Stimulated activated CD4-positive, alpha-beta T cell treated with anti-CD3 and anti-CD28 coated beads, Interleukin-4, amount 100 ng/mL, for 4 hours (primary cell): ENCODE measurements around the gene RINL.
A peak's percentile ranks its signal among the peaks of the same experiment; 100 is the strongest.

Experiments used
- DNase-seq, 2 experiments: peaks; one replicate each; pipeline ENCODE4 v3.0.0-alpha.2; 2020

RINL gene, protein sequence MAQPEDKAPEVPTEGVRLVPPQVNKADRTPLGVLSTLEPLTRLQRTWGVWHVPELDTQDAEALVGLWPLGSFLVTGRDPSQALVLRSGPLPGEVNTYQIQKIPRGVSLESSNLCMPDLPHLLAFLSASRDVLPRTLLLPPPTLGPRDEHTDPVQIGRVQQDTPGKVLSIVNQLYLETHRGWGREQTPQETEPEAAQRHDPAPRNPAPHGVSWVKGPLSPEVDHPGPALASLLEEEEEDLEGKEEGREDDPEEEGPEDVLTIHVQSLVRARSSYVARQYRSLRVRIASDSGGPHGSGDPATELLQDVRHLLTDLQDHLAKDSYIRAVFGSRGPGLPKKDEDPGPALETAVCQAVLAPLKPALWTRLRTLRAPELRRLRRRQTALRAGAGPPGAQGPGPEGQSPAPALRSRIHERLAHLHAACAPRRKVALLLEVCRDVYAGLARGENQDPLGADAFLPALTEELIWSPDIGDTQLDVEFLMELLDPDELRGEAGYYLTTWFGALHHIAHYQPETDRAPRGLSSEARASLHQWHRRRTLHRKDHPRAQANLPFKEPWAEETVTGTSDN

DNA sequence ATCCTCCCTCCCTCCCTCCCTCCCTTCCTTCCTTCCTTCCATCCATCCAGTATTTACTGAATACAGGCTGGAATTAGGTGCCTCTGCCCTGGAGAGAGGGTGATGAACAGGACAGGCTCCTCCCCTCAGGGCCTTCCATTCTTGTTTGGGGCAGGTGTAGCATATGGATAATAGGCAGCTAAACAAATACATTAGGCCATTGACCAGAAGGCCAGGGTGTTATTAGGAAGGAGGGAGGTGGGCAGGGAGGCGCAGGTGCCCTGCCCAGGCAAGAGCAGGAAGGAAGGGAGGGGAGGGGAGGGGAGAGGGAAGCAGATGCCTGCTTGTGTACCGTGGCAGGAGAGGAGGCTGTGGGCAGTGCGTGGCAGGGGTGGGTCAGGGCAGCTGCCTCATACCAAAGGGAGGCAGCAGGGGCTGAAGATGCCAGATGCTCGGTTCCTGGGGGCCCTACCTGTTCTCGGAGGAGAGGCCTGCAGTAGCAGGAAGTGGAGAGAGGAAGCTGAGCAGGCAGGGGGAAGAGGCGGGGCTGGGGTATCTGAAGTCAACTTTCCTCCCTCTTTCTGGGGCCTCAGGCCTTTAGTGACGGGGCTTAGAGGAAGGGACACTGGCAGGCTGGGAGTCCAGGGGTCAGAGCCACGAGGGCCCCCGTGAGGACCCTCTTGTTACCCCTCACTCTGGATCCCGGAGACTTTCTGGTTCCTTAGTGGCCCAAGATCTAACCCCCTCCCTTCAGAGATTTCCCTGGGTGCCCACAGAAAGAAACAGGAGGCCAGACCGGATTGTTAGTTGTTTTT lies at the start of gene RINL:
Gene RINL (minus strand): TSS at position 495 of the 794 bp plus-strand sequence. CDS start 1,533 bp downstream, outside the sequence.
- peak; percentile 64 to 65 for DNase-seq

DNA sequence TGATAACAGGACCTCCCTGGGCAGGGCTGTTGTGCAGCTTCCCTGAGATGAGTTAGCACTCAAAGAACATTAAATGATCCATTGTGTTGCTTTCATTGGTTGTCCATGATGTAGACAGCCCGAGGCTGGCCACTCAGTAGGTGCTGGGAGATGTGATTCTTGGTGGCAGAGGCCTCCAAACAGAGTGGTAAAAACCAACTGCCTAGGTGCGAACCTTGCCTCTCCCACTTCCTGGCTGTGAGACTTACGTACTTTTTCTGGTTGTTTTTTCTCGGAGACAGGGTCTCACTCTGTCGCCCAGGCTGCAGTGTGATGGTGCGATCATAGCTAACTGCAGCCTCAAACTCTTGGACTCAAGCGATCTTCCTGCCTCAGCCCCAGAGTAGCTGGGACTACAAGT lies 46.3 kb upstream of the RINL start:
- no peak for DNase-seq

DNA sequence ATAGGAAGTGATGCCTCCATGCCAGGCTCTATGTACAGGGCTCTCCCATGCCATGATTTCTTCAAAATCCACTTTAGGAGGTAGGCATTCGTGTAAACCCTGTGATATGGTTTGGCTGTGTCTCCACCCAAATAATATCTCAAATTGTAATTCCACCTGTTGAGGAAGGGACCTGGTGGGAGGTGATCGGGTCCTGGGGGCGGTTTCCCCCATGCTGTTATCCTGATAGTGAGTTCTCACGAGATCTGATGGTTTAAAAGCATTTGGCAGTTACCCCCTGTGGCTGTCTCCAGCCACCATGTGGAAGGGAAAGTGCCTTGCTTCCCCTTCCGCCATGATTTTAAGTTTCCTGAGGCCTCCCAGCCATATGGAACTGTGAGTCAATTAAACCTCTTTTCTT lies 44.4 kb upstream of the RINL start:
- no peak for DNase-seq

DNA sequence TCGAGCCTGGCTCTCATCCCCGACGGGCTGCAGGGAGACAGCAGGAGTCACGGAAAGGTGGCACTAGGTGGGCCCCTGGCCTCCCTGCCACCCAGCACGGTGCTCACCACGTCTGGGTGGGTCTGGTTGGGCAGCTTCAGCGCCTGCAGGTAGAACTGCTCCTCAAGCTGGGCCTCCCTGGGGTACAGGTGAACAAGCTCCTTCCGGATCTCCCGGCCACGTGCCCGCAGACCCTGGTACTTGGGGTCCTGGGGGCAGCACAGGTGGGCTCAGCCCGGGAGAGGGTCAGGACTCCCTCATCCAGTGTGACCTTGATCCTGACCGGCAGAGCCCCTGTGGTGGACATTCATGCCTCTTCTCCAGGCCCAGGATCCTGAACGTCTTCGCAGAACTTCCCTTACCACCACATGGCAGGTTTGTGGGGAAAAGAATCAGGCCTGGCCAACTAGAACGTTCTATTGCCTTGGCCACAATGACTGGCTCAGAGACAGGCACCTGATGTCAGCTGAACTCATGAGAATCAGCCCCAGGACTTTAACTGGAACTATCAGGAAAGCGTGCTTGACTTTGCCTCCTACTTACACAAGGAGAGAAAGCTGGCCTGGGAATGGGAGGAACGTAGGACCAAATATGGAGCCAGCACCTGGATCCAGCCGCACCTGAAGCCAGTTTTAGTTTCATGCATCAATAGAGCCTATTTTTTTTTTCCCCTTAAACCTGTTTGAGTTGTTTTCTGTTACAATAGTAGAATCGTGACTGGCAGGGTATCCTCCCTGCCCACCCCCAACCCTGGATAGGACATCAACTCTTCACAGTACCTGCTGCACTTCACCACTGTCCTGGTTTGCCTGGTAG lies 43.6 kb upstream of the RINL start:
- DNase-seq: no peak

DNA sequence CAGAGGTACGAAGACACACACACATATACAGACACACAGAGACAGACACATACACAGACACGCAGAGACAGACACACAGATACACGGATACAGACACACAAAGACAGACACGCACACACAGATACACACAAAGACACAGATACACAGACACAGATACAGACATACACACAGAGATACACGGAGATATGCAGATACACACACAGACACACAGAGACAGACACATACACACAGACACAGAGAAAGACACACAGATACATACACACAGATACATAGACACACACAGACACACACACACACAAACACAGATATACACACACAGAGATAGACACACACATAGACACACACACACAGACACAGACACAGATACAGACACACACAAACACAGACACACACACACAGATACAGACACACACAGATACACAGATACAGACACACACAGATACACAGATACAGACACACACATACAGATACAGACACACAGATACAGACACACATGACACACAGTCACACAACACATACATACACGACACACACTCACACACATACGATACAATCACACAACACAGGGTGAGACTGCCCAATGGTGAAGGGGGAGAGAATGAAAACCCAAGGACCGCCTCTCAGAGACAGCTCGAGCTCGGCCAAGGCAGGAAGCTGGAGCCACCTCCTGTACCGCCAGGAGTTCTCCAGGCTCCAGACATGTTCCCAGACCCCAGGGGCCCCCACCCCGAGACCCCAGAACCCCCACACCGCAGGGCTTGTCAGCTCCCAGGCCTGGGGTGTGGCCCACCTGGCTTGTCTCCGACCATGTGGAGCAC lies 42.7 kb upstream of the RINL start:
- no peak for DNase-seq

DNA sequence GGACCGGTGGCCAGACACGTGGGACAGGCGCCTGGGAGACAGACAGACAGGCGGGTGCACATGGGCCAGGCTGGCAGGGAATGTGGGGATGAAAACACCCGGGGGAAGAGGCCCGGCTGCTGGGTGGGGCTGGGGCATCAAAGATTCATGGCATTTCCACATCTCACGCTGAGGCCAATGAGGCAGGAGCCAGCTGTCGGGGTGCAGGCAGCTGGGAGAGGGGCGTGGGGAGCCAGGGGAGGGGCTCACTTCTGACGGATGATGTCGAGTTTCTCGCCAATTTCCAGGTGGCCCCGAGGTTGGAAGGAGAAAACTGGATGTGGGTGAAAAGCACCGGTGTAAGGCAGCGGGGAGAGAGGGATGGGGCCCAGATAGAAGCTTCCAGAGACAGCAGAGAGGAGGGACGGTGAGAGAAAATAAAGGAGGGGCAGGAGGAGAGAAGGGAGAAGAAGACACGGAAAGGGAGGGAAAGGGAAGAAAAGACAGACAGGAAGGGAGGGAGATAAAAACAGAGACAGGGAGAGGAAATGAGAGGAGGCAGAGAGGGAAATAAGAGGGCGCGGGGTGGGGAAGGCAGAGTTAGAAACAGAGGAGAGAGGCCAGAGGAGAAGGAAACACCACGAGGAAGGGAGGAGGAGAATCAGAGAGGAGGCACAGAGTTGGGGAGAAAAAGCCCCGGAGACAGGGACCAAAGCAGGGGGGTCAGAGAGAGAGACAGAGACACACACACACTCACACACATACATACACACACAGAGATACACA lies 41.9 kb upstream of the RINL start:
- no peak for DNase-seq

DNA sequence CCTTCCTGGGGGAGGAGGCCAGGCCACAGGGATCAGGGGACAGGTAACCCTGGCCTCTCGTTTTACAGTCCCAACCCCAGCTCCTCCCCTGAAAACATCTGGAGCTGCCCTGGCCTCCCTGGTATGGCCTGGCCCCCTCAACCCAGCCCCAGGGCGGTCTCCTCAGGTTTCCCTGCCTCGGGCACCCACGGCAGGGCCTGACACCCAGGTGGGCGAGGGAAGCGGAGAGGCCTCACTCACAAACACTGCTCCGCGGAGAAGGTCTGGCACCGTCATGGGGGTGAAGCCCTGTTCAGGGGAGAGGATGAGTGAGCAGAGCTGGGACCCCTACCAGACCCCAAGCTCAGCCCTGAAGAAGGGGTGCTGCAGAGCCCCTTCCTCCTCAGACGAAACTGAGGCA lies 40.5 kb upstream of the RINL start:
- no peak for DNase-seq

DNA sequence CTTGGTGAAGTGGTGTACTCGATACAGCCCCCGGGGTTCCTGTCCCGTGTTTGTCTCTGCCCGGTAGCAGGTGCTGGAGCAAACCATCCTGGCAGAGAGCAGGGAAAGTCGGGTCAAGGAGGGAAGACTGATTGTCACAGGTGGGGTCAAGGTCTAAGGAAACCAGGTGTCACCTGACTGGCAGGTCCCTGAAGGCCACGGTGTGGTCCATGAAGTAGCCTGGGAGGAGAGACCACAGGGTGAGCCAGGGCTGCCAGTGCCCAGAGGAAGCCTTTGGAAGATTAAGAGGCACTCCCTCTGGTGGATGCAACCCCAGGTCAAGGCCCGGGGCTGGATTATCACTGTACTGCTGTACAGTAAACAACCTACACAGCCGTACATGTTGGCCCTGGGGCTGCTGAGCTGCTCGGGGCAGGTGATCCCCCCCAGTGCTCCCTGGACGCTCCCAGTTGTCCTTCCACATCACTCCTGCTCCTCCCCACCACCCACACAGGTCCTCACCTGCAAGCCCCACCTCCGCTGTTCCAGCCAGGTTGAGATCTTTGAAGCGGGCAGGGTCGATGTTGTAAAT lies 39.9 kb upstream of the RINL start:
- DNase-seq: no peak

DNA sequence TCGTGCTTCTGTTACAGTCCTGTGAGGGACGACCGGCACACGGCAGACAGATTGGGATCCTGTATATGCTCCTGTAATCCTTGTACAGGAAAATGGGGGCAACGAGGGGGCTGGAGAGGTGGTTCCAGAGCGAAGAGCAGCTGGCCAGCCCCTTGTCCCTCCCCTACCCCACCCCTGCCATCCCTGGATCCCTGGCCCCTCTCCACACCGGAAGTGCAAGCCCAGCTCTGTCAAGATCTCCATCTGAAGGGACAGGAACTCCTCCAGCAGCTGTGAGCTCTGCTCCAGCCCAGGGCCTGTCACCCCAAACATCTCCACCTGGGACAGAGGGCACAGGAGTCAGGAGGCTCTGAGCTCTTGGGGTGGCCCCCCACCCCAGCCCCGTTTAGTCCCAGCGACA lies 39.4 kb upstream of the RINL start:
- no peak for DNase-seq

DNA sequence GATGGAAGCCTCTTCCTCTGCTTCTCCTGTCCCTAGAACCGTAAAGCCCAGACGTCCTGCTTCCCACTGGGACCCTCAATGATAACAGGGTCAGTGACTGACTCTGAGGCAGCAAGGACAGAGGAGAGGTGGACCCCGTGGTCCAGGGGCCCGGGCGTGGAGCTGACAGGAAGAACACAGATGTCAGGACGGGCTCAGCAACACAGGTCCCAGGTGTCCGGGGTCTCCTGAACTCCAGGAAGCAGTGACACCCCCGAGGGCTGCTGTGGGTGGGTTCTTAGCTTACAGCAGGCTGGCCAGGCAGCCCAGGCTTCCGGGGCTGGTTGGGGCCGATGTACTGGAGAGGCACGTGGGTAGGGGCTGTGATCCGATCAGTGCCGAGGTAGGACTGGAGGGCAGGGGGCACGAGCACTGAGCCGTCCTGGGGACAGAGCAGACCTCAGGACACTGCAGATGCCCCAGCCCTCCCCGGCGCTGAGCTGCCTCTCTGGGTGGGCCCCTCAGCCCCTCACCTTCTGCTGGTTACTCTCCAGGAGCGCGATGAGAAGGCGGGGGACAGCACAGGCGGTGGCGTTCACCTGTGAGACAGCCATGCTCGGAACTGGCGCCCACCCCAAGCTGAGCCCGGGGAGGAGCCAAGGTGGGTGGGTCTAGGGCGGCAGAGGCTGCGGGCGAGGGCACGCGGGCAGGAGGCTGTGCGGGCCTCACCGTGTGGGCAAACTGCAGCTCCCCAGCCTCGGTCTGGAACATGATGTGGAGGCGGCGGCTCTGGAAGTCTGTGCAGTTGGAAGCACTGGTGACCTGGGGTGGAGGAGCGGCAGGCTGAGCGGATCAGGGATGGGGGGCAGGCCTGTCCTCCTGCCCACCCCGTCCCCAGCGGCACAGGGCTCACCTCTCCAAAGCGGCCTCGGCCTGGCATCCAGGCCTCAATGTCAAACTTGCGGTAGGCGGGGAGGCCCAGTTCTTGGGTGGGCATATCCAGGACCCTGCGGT lies 37.5 kb upstream of the RINL start:
- no peak for DNase-seq

DNA sequence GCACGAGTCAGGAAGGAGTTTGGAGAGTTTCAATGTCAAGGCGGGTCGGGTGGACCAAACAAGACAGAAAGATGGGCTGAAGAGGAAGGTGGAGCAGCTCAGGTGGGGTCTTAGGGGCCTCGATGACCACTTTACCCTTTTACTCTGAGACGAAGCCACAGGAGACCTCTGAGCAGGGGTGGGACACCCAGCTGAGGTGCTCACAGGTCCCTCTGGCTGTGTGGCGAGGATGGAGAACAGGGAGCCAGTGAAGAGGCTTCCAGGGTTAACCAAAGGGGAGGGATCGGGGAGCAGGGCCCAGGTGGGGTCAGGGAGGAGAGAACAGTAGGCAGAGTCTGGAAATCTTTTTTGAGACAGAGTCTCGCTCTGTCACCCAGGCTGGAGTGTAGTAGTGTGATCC lies 35.9 kb upstream of the RINL start:
- DNase-seq: no peak

DNA sequence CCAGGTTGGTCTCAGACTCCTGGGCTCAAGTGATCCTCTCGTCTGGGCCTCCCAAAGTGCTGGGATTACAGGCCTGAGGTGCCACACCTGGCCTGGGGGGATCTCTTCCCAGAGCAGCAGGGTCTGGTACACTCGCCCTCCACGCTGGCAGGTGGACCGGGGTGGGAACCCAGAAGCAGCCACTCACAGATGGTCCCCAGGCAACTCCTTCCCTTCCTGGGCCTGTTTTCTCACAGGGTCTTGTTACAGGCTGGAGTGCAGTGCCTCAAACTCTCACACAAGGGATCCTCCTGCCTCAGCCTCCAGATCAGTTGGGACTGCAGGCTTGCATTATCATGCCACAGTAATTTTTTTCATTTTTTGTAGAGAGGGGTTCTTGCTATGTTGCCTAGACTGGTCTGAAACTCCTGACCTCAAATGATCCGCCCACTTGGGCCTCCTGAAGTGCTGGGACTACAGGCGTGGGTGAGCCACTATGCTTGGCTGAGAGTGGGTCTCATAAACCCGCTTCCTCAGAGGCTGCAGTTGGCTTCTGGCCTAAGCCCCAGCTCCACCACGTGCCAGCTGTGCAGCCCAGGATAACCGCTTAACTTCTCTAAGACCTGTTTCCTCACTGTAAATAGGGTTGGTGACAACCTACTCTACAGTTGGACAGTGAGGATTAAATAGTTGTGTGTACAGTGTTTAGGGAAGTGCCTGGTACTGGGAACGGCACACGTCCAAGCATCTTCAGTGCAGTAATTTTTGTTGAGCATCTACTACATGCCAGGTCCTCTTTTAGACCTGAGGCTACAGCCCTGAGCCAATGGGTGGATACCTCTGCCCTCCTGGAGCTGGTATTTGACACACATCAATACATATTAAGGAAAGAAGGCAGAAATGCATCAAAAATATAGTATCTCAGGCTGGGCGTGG lies 34.8 kb upstream of the RINL start:
- no peak for DNase-seq

DNA sequence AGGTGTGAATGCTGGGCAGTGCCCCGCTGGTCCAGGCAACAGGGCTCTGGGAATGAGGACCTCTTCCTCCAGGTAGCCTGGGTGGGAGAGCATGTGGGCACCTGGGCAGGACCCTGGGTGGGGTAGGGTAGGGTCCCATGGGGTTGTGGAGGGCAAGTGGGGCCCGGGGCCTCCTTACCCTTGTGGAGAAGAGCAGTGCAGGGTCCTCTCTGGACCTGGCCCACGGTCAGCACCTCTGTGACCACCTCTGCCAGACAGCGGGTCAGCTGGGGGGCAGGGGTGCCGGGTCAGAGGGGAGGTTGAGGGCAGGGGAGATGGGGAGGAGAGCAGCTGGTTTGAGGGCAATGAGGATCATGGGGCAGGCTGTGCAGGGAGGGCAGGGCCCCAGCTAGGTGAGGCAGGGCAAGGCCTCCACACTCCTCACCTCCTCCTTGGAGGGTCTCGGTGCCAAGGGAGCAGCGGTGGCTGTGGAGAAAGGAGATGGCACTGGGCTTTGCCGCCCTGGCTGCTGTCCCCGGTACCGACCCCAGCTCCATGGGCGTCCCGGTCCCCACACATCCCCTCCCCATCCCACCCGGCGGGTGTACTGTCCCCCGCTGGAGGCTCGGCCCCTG lies 33.4 kb upstream of the RINL start:
- no peak for DNase-seq

DNA sequence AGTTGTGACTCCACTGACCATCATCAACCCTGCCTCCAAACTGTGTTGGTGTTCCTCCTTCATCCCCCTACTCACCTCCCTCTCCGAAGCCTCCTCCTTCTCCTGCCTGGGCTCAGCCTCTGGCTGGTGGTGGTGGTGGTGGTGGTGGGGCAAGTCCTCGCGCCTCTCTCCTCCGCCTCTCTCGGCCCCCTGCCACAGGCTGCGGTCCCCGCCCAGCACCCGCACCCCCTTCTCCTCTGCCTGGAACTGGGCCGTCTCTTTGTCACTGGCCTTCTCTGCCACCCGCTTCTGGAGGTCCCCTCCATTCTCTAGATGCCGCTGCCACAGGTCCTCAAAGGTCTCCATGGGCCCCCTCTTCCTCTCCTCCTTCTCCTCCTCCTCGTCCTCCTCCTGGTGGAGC lies 32.4 kb upstream of the RINL start:
- no peak for DNase-seq

DNA sequence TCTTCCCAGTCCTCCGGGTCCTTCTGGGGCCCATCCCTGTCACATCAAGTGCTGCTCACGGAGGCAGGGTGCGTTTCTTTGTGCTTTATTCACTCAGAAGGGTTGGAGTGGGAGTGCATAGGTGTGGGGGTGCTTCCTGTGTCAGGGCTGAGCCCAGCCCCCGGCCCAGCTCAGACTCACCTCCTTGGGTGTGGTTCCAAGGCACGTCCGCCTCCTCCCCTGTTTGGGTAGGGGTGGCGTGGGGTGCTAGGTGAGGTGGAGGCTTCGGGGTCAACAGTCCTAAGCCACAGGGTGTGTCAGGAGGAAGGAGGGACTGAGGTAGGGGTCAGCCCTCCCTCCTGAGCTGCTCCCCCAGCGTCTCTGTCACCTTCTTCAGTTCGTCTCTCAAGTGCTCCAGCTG lies 30.8 kb upstream of the RINL start:
- peak in 1 of 2 experiments; percentile 21 for DNase-seq

DNA sequence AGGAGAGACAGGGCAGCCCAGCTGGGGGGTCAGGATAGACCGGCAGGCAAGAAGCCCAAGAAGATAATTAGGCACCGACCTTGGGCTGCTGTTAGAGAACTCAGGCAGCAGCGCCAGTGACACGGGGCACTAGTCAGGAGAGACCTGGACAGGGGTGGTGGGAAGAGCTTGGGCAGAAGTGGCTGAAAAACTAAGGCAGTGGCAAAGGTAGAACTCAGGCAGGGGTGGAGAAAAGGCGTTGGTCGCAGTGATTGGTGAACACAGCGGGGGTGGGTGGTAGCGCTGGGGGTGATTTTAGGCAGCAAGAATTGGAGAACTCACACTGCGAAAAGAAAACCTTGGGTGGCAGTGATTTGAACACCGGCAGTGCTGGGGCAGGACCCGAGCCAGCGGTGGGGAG lies 29.6 kb upstream of the RINL start:
- no peak for DNase-seq

DNA sequence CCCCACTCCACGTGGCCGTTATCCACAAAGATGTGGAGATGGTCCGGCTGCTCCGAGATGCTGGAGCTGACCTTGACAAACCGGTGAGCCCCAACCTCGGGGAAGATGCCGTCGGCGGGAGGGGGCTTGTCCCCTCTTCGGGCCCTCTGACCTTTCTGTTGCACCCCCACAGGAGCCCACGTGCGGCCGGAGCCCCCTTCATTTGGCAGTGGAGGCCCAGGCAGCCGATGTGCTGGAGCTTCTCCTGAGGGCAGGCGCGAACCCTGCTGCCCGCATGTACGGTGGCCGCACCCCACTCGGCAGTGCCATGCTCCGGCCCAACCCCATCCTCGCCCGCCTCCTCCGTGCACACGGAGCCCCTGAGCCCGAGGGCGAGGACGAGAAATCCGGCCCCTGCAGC lies 29.2 kb upstream of the RINL start:
- no peak for DNase-seq

DNA sequence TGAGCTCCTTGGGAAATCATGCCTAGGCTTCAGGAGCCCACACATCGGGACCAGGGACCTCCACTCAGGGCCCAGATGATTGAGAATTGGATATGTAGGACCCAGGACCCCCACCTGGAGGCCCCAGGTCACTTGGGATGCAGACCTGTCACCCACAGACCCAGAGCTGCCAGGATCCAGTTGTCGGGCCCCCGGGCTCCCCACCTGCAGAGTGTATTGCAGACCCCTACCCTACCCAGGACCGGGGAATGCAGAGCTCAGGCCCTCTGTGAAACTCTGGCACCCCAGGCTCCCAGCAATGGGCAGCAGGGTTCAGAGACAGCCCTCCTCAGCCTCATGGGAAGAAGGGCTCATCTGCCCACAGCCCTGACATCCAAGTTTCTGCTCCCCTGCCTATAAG lies 27.5 kb upstream of the RINL start:
- DNase-seq: no peak
